DND-41 (cell line): Measurements from ENCODE around the gene CFAP107.
"Not testable (repeated sequence)": the region's sequence is repeated elsewhere in the genome, so short reads cannot be mapped to it uniquely, and the experiment has no call there.

Experiments
- CTCF ChIP-seq: IDR thresholded peaks from 2 replicates; pipeline ENCODE4 v1.5.1; 2012; ENCODE audit warnings: borderline replicate concordance, low read length, moderate library complexity, mild to moderate bottlenecking; ENCODE audit not compliant: poor library complexity, severe bottlenecking; ENCODE audit errors: extremely low read depth
- EZH2 ChIP-seq: IDR thresholded peaks from 3 replicates; pipeline ENCODE4 v1.6.1; 2012; ENCODE audit warnings: borderline replicate concordance, low read depth, mild to moderate bottlenecking, moderate library complexity, low read length, inconsistent platforms; ENCODE audit not compliant: severe bottlenecking

DNA sequence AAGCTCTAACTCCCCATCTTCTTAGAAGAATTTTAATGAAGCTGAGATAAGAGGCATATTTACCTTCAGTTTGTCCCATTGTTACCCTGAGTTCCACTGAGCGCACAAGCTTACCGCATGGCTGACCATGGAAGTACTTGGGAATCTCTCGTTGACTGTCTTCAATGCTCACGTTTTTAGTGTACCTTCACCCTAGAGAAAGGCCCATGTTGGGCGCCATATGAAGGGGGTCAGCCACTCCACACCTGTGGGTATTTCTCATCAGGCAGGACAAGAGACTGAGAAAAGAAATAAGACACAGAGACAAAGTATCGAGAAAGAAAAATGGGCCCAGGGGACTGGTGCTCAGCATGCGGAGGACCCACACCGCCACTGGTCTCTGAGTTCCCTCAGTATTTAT lies 38.7 kb downstream of the CFAP107 start:
- TF ChIP-seq CTCF, EZH2: not testable (repeated sequence)
